ENCODE results near the gene VGF.
"Not testable (repeated sequence)": the region's sequence is repeated elsewhere in the genome, so short reads cannot be mapped to it uniquely, and the experiment has no call there.

VGF gene

GRCh38 chr7:101137651-101138212 lies 27.6 kb downstream of the VGF start:
- DNase-seq (ENCODE audit: low read depth in 3 of 3): no peak

DNA sequence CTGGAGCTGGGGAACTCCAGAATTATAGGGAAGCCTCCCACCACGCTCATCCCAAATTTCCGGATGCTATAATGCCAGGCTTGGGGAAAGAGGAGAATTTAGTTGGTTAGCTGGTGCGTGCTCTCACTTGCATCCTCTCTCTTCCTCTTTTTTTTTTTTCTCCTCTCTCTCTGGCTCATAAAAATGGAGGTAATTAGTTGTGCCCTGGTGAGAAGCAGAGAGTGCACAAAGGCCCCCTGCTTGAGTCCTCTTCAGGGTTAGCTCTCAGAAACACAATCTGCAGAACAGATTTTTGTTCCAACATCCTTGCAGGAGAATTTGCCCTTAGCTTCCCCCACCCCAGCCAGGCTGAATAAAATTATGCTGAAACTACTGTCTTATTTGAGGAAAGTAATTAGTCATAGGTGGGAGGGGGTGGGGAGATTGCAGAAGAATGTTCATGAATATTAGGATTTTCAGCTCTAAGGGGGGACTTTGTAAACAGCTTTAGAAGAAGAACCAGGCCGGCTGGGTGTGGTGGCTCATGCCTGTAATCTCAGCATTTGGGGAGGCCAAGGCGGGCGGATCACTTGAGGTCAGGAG lies 30.9 kb downstream of the VGF start:
- no peak for DNase-seq (ENCODE audit: low read depth in 3 of 3)

DNA sequence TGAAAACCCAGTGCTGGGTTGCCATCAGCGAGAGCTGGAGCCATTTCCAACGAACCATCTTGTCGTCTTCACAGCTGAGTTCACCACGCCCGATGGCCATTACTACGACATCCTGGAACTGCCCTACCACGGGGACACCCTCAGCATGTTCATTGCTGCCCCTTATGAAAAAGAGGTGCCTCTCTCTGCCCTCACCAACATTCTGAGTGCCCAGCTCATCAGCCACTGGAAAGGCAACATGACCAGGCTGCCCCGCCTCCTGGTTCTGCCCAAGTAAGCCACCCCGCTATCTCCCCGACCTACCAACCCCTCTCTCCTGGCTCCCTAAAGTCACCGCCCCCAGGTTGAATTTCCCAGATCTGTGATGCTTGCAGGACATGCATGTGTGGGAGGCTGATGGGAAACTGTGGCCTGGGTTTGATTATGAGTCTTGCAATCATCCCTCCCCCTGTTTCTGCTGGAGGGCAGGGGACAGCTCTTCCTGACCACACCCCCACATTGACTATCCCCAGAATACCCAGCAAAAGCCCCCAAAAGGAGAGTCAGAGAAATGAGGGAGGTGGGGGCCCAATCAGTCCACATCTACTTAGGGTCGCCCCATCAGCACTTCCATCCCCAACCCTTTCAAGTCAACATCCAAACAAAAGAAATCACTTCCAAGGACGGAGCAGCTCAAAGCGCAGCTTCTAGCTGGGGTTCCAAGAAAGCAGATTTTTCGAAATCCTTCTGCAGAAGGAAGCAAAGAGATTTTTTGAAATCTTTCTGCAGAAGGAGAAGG lies 31.6 kb downstream of the VGF start:
- no peak for DNase-seq (ENCODE audit: low read depth in 3 of 3)

- DNase-seq (ENCODE audit: low read depth in 3 of 3): not testable (repeated sequence)
Measured at GRCh38 chr7:101132626-101133600, 32.5 kb downstream of the VGF start.

DNA sequence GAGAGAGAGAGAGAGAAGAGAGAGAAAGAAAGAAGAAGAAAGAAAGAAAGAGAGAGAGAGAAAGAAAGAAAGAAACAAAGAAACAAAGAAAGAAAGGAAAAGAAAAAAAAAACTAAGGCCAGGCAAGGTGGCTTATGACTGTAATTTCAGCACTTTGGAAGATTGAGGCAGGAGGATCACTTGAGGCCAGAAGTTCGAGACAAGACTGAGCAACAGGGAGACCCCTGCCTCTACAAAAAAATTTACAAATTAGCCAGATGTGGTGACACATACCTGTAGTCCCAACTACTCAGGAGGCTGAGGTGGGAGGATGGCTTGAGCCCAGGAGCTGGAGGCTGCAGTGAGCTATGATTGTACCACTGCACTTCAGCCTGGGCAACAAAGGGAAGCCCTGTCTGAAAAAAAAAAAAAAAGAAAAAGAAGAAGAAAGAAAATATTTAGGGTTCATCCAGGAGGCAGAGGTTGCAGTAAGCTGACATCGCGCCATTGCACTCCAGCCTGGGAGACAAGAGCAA lies 35.7 kb downstream of the VGF start:
- DNase-seq (ENCODE audit: low read depth in 3 of 3): no peak

GRCh38 chr7:101128040-101128834 lies 37.1 kb downstream of the VGF start:
- no peak for DNase-seq (ENCODE audit: low read depth in 3 of 3)

- DNase-seq (ENCODE audit: low read depth in 3 of 3): no peak
Measured at GRCh38 chr7:101127460-101128039, 37.8 kb downstream of the VGF start.

GRCh38 chr7:101126651-101127459 lies 38.5 kb downstream of the VGF start, which contains the start of gene SERPINE1:
TSS of gene SERPINE1 (plus strand) at chr7:101127104. CDS start at chr7:101128394, 1,290 bp downstream.
- peak in 1 of 3 experiments; percentile 37 for DNase-seq (ENCODE audit: low read depth in 3 of 3)

DNA sequence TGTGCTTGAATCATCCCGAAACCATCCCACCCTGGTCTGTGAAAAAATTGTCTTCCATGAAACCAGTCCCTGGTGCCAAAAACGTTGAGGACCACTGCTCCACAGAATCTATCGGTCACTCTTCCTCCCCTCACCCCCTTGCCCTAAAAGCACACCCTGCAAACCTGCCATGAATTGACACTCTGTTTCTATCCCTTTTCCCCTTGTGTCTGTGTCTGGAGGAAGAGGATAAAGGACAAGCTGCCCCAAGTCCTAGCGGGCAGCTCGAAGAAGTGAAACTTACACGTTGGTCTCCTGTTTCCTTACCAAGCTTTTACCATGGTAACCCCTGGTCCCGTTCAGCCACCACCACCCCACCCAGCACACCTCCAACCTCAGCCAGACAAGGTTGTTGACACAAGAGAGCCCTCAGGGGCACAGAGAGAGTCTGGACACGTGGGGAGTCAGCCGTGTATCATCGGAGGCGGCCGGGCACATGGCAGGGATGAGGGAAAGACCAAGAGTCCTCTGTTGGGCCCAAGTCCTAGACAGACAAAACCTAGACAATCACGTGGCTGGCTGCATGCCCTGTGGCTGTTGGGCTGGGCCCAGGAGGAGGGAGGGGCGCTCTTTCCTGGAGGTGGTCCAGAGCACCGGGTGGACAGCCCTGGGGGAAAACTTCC lies 39.2 kb downstream of the VGF start:
- no peak for DNase-seq (ENCODE audit: low read depth in 3 of 3)

DNA sequence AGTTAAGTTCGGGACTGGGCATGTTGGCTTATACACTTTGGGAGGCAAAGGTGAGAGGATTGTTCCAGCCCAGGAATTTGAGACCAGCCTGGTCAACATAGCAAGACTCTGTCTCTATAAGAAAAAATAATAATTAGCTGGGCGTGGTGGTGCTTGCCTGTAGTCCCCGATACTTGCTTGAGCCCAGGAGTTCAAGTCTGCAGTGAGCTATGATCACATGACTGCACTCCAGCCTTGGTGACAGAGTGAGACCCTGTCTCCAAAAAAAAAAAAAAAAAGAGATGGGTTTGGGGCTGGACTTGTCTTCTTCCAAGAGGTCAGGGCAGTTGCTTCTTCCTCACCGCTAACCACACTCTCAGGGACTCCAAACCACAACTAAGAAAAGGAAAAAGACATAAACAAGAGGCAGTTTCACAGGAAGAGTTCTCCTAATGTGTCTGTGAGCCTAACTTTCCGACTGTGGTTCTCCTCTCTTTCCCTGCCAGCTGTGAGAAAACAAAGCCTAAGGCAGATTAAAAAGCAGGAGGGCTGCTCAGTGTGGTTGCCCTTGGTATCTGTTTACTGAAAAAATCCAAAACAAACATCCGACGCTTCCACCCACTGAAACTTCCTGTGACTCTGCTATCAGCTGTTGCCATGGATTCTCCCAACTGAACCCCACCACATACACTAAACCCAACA lies 40.9 kb downstream of the VGF start:
- DNase-seq (ENCODE audit: low read depth in 3 of 3): no peak

DNA sequence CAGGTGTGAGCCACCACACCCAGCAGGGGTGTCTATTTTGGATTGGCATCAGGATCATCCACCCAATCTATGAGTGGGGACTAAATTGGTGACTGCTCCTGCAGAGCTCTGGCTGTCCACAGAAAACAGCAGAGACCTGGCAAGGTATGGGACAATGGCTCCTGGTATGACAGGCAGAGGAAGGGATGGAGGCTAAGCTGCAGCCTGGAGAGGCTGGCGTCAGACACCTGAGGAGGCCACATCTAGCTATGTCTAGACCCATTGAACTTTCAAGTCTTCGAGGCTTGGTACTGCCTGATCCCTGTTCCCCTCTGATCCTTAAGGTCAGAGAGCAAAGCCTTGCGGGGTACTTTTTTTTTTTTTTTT lies 41.7 kb downstream of the VGF start:
- DNase-seq (ENCODE audit: low read depth in 3 of 3): no peak

- DNase-seq (ENCODE audit: low read depth in 3 of 3): no peak
Measured at GRCh38 chr7:101122933-101123702, 42.3 kb downstream of the VGF start.

DNA sequence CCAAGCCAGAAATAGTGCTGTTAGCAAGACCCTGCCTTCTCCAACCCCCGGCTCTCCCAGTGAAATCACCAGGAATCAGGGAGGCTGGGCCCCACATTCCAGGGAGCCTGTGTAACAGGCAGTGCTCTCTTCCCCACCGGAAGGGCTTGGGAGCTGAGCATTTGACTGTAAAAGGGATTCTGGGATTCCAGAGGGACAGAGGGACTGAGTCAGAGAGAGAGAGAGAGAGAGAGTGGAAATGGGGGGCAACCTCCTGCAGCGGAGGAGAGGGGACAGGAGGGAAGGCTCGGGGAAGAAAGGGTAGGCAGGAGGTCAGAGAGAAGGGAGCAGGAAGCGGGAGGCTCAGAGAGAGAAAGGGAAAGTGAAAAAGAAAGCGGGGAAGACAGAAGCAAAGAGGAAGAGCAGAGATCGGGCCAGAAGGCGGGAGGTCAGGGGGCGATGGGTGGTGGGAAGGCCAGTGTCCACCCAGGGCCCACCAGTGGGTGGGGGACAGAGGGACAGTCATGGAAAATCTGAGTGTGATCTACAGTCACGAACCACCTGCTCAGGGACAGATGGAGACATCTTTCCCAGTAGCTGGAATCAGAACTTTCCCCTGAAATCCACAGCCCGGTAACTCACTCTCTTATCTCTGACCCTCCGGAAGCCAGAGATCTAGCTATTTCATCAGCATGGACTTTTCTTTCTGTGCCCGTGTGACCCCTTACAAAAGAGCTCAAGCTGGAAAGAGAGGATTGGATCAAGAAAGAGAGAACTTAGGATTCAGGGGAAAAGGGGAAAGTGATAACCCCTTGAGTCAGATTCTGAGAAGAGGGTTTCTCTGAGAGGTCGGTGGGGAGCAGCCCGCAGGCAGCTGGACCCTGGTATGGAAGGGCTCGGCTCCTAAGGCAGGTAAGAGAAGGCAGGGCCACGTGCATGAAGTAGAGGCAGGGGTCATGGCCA lies 43.1 kb downstream of the VGF start:
- no peak for DNase-seq (ENCODE audit: low read depth in 3 of 3)

DNA sequence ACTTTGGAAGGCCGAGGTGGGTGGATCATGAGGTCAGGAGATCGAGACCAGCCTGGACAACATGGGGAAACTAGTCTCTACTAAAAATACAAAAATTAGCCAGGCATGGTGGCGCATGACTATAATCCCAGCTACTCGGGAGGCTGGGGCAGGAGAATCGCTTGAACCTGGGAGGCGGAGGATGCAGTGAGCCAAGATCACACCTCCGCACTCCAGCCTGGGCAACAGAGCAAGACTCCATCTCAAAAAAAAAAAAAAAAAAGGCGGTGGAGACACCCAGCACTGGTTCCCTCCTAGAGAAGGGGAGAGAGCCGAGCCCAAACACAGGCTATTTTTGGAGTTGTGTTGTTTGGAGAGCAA lies 43.8 kb downstream of the VGF start:
- DNase-seq (ENCODE audit: low read depth in 3 of 3): not testable (repeated sequence)

- no peak for DNase-seq (ENCODE audit: low read depth in 3 of 3)
Measured at GRCh38 chr7:101120315-101120714, 45.1 kb downstream of the VGF start.

GRCh38 chr7:101119876-101120275 lies 45.5 kb downstream of the VGF start:
- DNase-seq (ENCODE audit: low read depth in 3 of 3): no peak

- DNase-seq (ENCODE audit: low read depth in 3 of 3): no peak
Measured at GRCh38 chr7:101118856-101119255, 46.5 kb downstream of the VGF start.
